KMS-11 (cell line): ENCODE measurements around the gene AFF4.
"Not testable (repeated sequence)": the region's sequence is repeated elsewhere in the genome, so short reads cannot be mapped to it uniquely, and the experiment has no call there.

Experiments used
- H2AFZ ChIP-seq: fragments of 200-600 bp; sonication (generic); 2 replicates; pipeline ENCODE4 v1.6.1; 2016; ENCODE audit warnings: antibody characterized with exemption, mixed run types, low read depth
- H3K27ac ChIP-seq: fragments of 200-600 bp; sonication (generic); 2 replicates; pipeline ENCODE4 v1.6.1; 2016; ENCODE audit warnings: mild to moderate bottlenecking, mixed run types
- H3K27me3 ChIP-seq: fragments of 200-600 bp; sonication (generic); 2 replicates; pipeline ENCODE4 v1.6.1; 2017; ENCODE audit warnings: mild to moderate bottlenecking, low read depth, mixed run types, moderate library complexity; ENCODE audit not compliant: insufficient read depth
- H3K36me3 ChIP-seq: fragments of 200-600 bp; sonication (generic); 2 replicates; pipeline ENCODE4 v1.6.1; 2017; ENCODE audit warnings: mild to moderate bottlenecking, mixed run types; ENCODE audit not compliant: insufficient read depth
- H3K4me1 ChIP-seq: fragments of 200-600 bp; sonication (generic); 2 replicates; pipeline ENCODE4 v1.6.1; 2016; ENCODE audit warnings: mild to moderate bottlenecking, low read depth, mixed run types; ENCODE audit not compliant: poor library complexity, severe bottlenecking
- H3K4me2 ChIP-seq: fragments of 200-600 bp; sonication (generic); 2 replicates; pipeline ENCODE4 v1.7.0; 2016; ENCODE audit warnings: mild to moderate bottlenecking, mixed run types
- H3K4me3 ChIP-seq: fragments of 200-600 bp; sonication (generic); IDR thresholded peaks from 2 replicates; pipeline ENCODE4 v1.6.1; 2017; ENCODE audit warnings: low read depth, low read length, mixed read lengths; ENCODE audit not compliant: insufficient read depth
- H3K79me2 ChIP-seq: fragments of 200-600 bp; sonication (generic); 2 replicates; pipeline ENCODE4 v1.6.1; 2016; ENCODE audit warnings: low read depth, mixed run types; ENCODE audit not compliant: insufficient read depth
- H3K9ac ChIP-seq: fragments of 200-600 bp; sonication (generic); 2 replicates; pipeline ENCODE4 v1.6.1; 2016; ENCODE audit warnings: mild to moderate bottlenecking, mixed run types
- H4K20me1 ChIP-seq: fragments of 200-600 bp; sonication (generic); 2 replicates; pipeline ENCODE4 v1.6.1; 2016; ENCODE audit warnings: mild to moderate bottlenecking, mixed run types; ENCODE audit not compliant: insufficient read depth
- TF ChIP-seq, protein P1 (sequence below): fragments of 200-600 bp; sonication (generic); conservative IDR thresholded peaks from 2 replicates; pipeline ENCODE4 v1.6.1; 2017; ENCODE audit warnings: low read depth, mild to moderate bottlenecking, antibody characterized with exemption, low read length, moderate library complexity, mixed read lengths

Gene AFF4

GRCh38 chr5:132996307-132996706 is 32.9 kb upstream of the AFF4 start:
- no peaks in the 10 kb centered on the region for H3K27me3 ChIP-seq
- H3K4me2 ChIP-seq = no peak overlapping the region
- TF ChIP-seq, protein P1, sequence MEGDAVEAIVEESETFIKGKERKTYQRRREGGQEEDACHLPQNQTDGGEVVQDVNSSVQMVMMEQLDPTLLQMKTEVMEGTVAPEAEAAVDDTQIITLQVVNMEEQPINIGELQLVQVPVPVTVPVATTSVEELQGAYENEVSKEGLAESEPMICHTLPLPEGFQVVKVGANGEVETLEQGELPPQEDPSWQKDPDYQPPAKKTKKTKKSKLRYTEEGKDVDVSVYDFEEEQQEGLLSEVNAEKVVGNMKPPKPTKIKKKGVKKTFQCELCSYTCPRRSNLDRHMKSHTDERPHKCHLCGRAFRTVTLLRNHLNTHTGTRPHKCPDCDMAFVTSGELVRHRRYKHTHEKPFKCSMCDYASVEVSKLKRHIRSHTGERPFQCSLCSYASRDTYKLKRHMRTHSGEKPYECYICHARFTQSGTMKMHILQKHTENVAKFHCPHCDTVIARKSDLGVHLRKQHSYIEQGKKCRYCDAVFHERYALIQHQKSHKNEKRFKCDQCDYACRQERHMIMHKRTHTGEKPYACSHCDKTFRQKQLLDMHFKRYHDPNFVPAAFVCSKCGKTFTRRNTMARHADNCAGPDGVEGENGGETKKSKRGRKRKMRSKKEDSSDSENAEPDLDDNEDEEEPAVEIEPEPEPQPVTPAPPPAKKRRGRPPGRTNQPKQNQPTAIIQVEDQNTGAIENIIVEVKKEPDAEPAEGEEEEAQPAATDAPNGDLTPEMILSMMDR = no peak
- no peaks in the 10 kb centered on the region for H3K79me2 ChIP-seq
- no peaks in the 10 kb centered on the region for H3K36me3 ChIP-seq
- no peaks in the 10 kb centered on the region for H4K20me1 ChIP-seq
- no peak overlapping the region for H2AFZ ChIP-seq
- H3K4me3 ChIP-seq = no peak overlapping the region
- no peak overlapping the region for H3K27ac ChIP-seq
- peaks cover 17% of the 10 kb centered on the region for H3K4me1 ChIP-seq
- no peak overlapping the region for H3K9ac ChIP-seq

DNA sequence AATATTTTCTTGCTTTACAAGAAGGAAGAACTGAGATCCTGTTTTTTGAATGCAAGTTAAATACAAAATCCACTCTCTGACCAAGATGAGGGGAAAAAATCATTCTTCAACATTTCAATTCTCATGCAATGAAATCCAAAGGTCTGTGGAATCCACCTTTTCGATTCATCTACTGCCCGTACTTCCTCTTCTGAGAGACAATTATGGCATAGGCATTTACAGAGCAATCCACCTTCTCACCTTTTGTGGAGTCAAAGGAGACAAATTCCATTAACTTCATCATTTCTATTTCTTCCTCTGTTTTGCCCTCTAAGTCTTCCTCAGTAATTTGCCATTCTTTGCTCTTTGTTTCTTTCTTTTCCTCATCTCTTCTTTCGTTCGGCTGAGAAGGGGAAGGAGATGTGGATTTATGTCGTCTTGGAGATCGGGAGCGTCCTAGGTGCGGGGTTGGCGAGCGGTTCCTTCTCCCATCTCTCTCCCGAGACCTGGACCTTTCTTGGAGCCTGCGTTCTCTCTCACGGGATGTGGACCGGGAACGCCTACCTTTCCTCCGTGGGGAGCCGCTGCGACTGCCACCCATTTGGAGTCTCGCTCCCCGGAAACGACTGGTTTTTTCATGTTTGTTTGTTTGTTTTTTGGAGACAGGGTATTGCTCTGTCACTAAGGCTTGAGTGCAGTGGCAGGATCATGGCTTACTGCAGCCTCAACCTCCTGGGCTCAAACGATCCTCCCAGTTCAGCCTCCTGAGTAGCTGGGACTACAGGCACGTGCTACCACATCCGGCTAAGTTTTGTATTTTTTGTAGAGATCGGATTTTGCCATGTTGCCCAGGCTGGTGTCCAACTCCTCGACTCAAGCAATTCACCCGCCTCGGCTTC is 24.3 kb upstream of the AFF4 start:
- Histone ChIP-seq H3K4me2 (no peak overlapping the region), H3K4me1 (no peaks in the 10 kb centered on the region), H3K27me3 (no peaks in the 10 kb centered on the region), H2AFZ (no peak overlapping the region), H3K36me3 (no peaks in the 10 kb centered on the region), H4K20me1 (no peaks in the 10 kb centered on the region), H3K9ac (no peak overlapping the region), H3K4me3 (no peak overlapping the region), H3K79me2 (no peaks in the 10 kb centered on the region), H3K27ac (no peak overlapping the region)
- TF ChIP-seq, protein P1 = no peak

DNA sequence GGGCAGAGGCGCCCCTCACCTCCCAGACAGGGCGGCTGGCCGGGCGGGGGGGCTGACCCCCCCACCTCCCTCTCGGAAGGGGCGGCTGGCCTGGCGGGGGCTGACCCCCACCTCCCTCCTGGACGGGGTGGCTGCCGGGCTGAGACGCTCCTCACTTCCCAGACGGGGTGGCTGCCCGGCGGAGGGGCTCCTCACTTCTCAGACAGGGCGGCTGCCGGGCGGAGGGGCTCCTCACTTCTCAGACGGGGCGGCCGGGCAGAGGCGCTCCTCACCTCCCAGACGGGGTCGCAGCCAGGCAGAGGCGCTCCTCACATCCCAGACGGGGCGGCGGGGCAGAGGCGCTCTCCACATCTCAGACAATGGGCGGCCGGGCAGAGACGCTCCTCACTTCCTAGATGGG is 19.5 kb upstream of the AFF4 start:
- not testable (repeated sequence) for H2AFZ ChIP-seq, H3K36me3 ChIP-seq, H4K20me1 ChIP-seq, H3K79me2 ChIP-seq, H3K4me2 ChIP-seq, H3K4me3 ChIP-seq, H3K9ac ChIP-seq, H3K4me1 ChIP-seq, H3K27ac ChIP-seq, H3K27me3 ChIP-seq

- no peaks in the 10 kb centered on the region for H4K20me1 ChIP-seq
- H3K9ac ChIP-seq = no peak overlapping the region
- no peak overlapping the region for H3K4me2 ChIP-seq
- no peaks in the 10 kb centered on the region for H3K27me3 ChIP-seq
- H3K79me2 ChIP-seq = no peaks in the 10 kb centered on the region
- H2AFZ ChIP-seq = no peak overlapping the region
- no peaks in the 10 kb centered on the region for H3K4me1 ChIP-seq
- TF ChIP-seq, protein P1 = no peak
- H3K4me3 ChIP-seq = no peak overlapping the region
- no peaks in the 10 kb centered on the region for H3K36me3 ChIP-seq
- no peak overlapping the region for H3K27ac ChIP-seq
These were observed 17.9 kb upstream of the AFF4 start for GRCh38 chr5:132981288-132981687.

- Histone ChIP-seq H3K27ac (no peak overlapping the region), H3K4me3 (no peak overlapping the region), H3K9ac (no peak overlapping the region), H3K4me1 (no peaks in the 10 kb centered on the region), H3K27me3 (no peaks in the 10 kb centered on the region), H3K4me2 (no peak overlapping the region), H3K36me3 (no peaks in the 10 kb centered on the region), H4K20me1 (no peaks in the 10 kb centered on the region), H2AFZ (no peak overlapping the region), H3K79me2 (no peaks in the 10 kb centered on the region)
- TF ChIP-seq, protein P1 = no peak
These were observed 16.5 kb upstream of the AFF4 start for GRCh38 chr5:132979976-132980375.
